Epithelial cell of proximal tubule (primary cell): ENCODE results near the gene LEMD1. TPM values are rescaled to one million over a fixed set of nuclear protein-coding genes. Genes with fewer than 3 reads are reported as not detected.

Source experiments
- DNase-seq: peaks from one replicate; pipeline ENCODE4 v3.0.0-alpha.2; 2011; ENCODE audit warnings: low read depth
- H3K4me3 ChIP-seq: 2 replicates; pipeline ENCODE4 v1.5.1; 2011; ENCODE audit warnings: low read depth, mild to moderate bottlenecking, low read length
- total RNA-seq: library from RNA; depleted of rRNA; stranded (reverse); fragments of >200 nt; gene quantifications from 2 replicates; pipeline ENCODE4 v1.2.3, GENCODE V29; 2015
- TF ChIP-seq, protein P1 (sequence below): conservative IDR thresholded peaks from 2 replicates; pipeline ENCODE4 v1.5.1; 2012; ENCODE audit warnings: low read depth, mild to moderate bottlenecking, low read length

The LEMD1 gene
- total RNA-seq, 1 donor from 2014 or later = 0.52 TPM

GRCh38 chr1:205353612-205354011, 68.2 kb downstream of the LEMD1 start:
- TF ChIP-seq, protein P1, sequence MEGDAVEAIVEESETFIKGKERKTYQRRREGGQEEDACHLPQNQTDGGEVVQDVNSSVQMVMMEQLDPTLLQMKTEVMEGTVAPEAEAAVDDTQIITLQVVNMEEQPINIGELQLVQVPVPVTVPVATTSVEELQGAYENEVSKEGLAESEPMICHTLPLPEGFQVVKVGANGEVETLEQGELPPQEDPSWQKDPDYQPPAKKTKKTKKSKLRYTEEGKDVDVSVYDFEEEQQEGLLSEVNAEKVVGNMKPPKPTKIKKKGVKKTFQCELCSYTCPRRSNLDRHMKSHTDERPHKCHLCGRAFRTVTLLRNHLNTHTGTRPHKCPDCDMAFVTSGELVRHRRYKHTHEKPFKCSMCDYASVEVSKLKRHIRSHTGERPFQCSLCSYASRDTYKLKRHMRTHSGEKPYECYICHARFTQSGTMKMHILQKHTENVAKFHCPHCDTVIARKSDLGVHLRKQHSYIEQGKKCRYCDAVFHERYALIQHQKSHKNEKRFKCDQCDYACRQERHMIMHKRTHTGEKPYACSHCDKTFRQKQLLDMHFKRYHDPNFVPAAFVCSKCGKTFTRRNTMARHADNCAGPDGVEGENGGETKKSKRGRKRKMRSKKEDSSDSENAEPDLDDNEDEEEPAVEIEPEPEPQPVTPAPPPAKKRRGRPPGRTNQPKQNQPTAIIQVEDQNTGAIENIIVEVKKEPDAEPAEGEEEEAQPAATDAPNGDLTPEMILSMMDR = no peak
- DNase-seq = no peak
- H3K4me3 ChIP-seq = no peak overlapping the region

DNA sequence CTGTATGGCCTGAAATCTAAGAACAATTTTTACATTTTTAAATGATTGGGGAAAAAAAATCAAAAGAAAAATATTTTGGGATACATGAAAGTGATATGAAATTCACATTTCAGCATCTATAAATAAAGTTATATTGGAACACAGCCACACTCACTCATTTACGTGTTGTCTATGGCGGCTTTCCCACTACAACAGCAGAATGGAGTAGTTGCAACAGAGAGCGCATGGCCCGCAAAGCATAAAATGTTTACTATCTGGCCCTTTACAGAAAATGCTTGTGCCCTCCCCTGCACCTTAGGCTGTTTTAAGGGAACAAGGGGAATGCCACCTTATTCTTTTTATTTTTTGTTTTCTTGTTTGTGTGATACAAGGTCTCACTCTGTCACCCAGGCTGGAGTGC, 68.7 kb downstream of the LEMD1 start:
- DNase-seq = no peak
- TF ChIP-seq, protein P1 = no peak
- no peak overlapping the region for H3K4me3 ChIP-seq

DNA sequence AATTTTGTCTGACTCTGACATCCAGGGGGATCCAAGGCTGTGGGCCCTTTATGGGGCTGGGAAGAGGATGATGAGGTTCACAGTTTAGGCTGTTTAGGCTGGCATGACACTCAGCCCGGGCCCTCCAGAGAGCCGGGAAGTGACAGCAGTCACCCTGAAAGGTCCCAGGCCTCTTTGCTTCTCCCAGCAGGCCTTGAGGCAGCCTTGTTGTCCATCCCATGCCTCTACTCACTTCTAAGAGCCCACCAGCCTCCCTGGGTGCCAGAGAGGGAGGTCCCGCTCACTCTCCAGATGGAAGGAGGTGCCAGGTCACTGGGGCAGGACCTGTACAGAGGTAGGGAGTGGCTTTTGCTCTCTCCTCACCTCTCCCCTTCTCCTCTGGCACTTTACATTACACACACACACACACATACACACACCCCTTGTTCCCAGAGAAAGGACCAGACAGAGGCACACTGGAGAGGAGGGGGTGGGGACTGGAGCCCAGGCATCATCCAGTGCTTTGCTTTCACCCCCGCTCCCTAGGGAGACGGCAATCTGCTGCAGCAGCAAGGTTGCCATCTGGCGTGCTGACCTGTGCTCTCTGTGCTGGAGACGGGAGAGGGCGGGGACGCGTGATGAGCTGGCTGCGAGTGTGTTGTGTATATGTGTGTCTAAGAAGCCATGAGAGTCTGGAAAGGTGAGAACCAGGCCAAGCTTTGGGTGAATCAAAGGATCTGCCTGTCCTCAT, 69.7 kb downstream of the LEMD1 start:
- no peak overlapping the region for H3K4me3 ChIP-seq
- DNase-seq = no peak
- TF ChIP-seq, protein P1 = no peak

DNA sequence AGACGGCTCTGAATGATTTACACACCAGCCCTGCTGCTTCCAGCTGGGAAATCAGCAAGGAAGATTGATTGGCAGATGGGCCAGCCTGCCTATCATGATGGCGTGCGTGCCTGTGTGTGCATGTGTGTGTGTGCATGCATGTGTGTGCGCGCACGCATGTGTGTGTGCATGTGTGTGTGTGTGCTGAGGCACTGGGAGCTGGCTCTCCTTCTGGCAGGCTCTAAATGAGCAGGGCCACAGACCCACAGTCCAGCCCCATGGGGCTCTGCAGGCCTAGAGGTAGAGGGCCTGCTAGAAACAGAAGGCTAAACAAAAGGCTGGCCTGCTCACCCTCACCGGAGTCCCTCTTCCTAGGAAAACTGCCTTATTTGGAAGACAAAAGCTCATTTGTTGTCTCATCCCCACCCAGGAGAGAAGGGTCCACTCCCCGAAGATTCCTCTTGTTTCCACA, 71.1 kb downstream of the LEMD1 start:
- no peak for DNase-seq
- TF ChIP-seq, protein P1 = no peak
- no peak overlapping the region for H3K4me3 ChIP-seq

DNA sequence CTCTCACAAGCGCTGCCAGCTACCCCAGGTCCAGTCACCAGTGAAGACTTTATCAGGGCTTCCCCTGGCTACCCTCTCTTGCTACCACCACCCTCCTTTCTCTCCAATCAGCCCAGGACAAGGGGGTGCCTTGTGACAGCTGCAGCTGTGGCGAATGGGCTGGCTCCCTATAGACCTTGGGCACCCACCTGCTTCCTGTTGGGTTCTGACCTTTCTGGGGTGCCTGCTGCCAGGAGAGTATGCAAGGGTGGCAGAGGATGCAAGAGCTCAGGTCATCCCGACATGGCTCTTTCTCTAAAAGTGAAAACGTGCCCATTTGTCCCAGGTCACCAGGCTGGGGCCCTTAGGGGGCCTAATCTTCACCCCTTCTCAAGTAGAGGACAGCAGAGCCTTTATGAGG, 71.7 kb downstream of the LEMD1 start:
- H3K4me3 ChIP-seq = no peak overlapping the region
- no peak for DNase-seq
- TF ChIP-seq, protein P1 = no peak

- no peak overlapping the region for H3K4me3 ChIP-seq
- DNase-seq = no peak
- TF ChIP-seq, protein P1 = no peak
Observed at GRCh38 chr1:205348554-205349487, 73.0 kb downstream of the LEMD1 start.
